Pancreas (tissue), 10 donors: Measurements from ENCODE around the gene RFX8. TPM values are rescaled to one million over a fixed set of nuclear protein-coding genes. Genes with fewer than 3 reads are reported as not detected.

Source experiments
- ATAC-seq, 4 donors: fragments of 200-7000 bp; cut with Tn5 transposase; one replicate each; pipeline versions ENCODE4 v1.8.0 to v1.9.1; 2020; ENCODE audit warnings: mild to moderate bottlenecking in 4 of 4, moderate library complexity in 4 of 4
- DNase-seq, 6 donors: peaks; one replicate each; pipeline ENCODE4 v3.0.0-alpha.2; 2020
- FAIRE-seq: peaks from 2 replicates; lab custom pipeline; 2012; peaks lifted over from hg19 to GRCh38; lab: Jason Lieb, UNC
- H3K27ac ChIP-seq, 4 donors: fragments of 200-600 bp; sonication (generic); 1 replicate in 3 of 4; 2 replicates in 1 of 4; pipeline versions ENCODE4 v1.5.0 to v1.8.0; 2020
- H3K27me3 ChIP-seq, 4 donors: fragments of 200-600 bp; one replicate each; pipeline ENCODE4 v1.8.0; 2021
- H3K36me3 ChIP-seq, 3 donors: fragments of 200-600 bp; sonication (generic) in 1 of 3; one replicate each; pipeline versions ENCODE4 v1.5.0 to v1.8.0; 2020 to 2021
- H3K4me1 ChIP-seq, 3 donors: fragments of 200-600 bp; one replicate each; pipeline ENCODE4 v1.8.0; 2021
- H3K4me3 ChIP-seq, 4 donors: fragments of 200-600 bp; sonication (generic) in 2 of 4; one replicate each; pipeline versions ENCODE4 v1.5.0 to v1.8.0; 2020 to 2021
- H3K9me3 ChIP-seq, 4 donors: fragments of 200-600 bp; one replicate each; pipeline ENCODE4 v1.8.0; 2021
- WGBS, 2 donors: extraction: QIAGEN DNeasy Blood & Tissue Kit; methylation state at CpG; one replicate each; pipeline ENCODE4 v1.1.7; 2013; 5-methylcytosine and 5-hydroxymethylcytosine counted together
- intact Hi-C, 3 donors: fragments of 100-400 bp; cut with DNase I; formaldehyde crosslinking; loops; one replicate each; pipeline versions ENCODE4 v1.11.1 to v1.14.2; 2022
- polyA plus RNA-seq, 2 donors: library from polyadenylated mRNA; stranded (reverse); fragments of 200-250 nt; gene quantifications; one replicate each; pipeline ENCODE4 v1.2.3, GENCODE V29; 2013
- total RNA-seq, 6 donors: library from RNA; stranded (reverse); fragmentation: NEBNext Ultra II Directional in 4 of 6; extraction: Animal tissue kit (Norgen Biotek cat#: 25700) in 4 of 6; gene quantifications; one replicate each; pipeline versions ENCODE4 v1.2.1 to v1.2.4, GENCODE V29; 2021 to 2023
- TF ChIP-seq, protein P1 (sequence below), 4 donors: fragments of 200-600 bp; sonication (generic) in 3 of 4; IDR thresholded peaks; one replicate each; pipeline versions ENCODE4 v1.5.0 to v1.8.0; 2021; ENCODE audit warnings: antibody characterized with exemption in 4 of 4
- donor health status: healthy with polysubstance abuse.
- donor health status: DM: no; HTN: no; CAD: no; lungs with moderate emphysema.
- donor health status: DM: no; HTN: no; CAD: no.
- donor health status: control.
- donor health status: control.
- donor health status: Bipolar disorder and iron deficiency.
- donor health status: DM: yes; HTN: yes; CAD: no.
- donor health status: DM: no; HTN: no; CAD: no.
- donor health status: DM: no; HTN: no; CAD: no.
- donor health status: DM: yes; HTN: yes; CAD: no.

Gene RFX8
- total and polyA plus RNA-seq, 8 donors = 0.15 to 0.52 (median 0.34) TPM; not detected in 4

GRCh38 chr2:101364878-101365277, 110.0 kb downstream of the RFX8 start:
- no peaks in the 10 kb centered on the region for H3K36me3 ChIP-seq
- TF ChIP-seq, protein P1, sequence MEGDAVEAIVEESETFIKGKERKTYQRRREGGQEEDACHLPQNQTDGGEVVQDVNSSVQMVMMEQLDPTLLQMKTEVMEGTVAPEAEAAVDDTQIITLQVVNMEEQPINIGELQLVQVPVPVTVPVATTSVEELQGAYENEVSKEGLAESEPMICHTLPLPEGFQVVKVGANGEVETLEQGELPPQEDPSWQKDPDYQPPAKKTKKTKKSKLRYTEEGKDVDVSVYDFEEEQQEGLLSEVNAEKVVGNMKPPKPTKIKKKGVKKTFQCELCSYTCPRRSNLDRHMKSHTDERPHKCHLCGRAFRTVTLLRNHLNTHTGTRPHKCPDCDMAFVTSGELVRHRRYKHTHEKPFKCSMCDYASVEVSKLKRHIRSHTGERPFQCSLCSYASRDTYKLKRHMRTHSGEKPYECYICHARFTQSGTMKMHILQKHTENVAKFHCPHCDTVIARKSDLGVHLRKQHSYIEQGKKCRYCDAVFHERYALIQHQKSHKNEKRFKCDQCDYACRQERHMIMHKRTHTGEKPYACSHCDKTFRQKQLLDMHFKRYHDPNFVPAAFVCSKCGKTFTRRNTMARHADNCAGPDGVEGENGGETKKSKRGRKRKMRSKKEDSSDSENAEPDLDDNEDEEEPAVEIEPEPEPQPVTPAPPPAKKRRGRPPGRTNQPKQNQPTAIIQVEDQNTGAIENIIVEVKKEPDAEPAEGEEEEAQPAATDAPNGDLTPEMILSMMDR (IDR thresholded peaks at IDR 0.05) = no peak
- no peaks in the 10 kb centered on the region for H3K27me3 ChIP-seq
- no peak overlapping the region for H3K4me3 ChIP-seq
- H3K27ac ChIP-seq = no peak overlapping the region
- ATAC-seq (no peak), DNase-seq (no peak), FAIRE-seq (no peak)
- H3K4me1 ChIP-seq = no peaks in the 10 kb centered on the region
- H3K9me3 ChIP-seq = no peaks in the 10 kb centered on the region
- WGBS, 2 donors = 85 to 93% methylated on average over 7 of the region's 7 CpGs
- intact Hi-C loops = no loop called here

GRCh38 chr2:101362777-101363176, 112.1 kb downstream of the RFX8 start:
- no peaks in the 10 kb centered on the region for H3K4me1 ChIP-seq
- H3K36me3 ChIP-seq = no peaks in the 10 kb centered on the region
- H3K4me3 ChIP-seq = no peak overlapping the region
- no peaks in the 10 kb centered on the region for H3K27me3 ChIP-seq
- intact Hi-C loops = no loop called here
- no peaks in the 10 kb centered on the region for H3K9me3 ChIP-seq
- DNase-seq (no peak), ATAC-seq (no peak), FAIRE-seq (no peak)
- WGBS, 2 donors = 81 to 85% methylated on average over 4 of the region's 4 CpGs
- no peak overlapping the region for H3K27ac ChIP-seq
- TF ChIP-seq, protein P1 (IDR thresholded peaks at IDR 0.05) = no peak

DNA sequence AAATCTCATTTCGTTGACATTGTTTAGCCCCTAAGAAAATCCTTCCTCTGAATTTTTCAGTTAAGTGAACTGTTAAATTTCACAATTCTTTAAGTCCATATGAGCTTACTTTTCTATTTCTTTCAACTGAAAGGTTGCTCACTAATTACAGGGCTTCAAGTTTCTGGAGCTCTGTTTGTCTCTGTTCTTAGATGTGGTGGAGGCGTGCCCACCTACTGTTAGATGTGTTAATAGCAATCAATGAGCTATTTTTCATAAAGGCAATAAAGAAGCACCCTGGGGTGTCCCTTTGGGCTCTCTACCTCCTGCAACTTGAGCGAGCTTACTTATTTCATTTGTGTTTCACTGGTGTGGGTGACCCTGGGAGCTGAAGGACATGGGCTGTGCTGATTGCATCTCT, 112.6 kb downstream of the RFX8 start:
- WGBS, 2 donors = 75 to 82% methylated on average over 3 of the region's 3 CpGs
- intact Hi-C loops = no loop called here
- Histone ChIP-seq H3K9me3 (no peaks in the 10 kb centered on the region), H3K4me1 (no peaks in the 10 kb centered on the region), H3K27me3 (no peaks in the 10 kb centered on the region), H3K4me3 (no peak overlapping the region), H3K27ac (no peak overlapping the region), H3K36me3 (no peaks in the 10 kb centered on the region)
- FAIRE-seq = no peak
- DNase-seq = no peak
- ATAC-seq = no peak
- TF ChIP-seq, protein P1 (IDR thresholded peaks at IDR 0.05) = no peak

GRCh38 chr2:101361522-101361921, 113.4 kb downstream of the RFX8 start:
- no peaks in the 10 kb centered on the region for H3K27me3 ChIP-seq
- H3K36me3 ChIP-seq = no peaks in the 10 kb centered on the region
- H3K27ac ChIP-seq = no peak overlapping the region
- no peaks in the 10 kb centered on the region for H3K4me1 ChIP-seq
- DNase-seq = no peak
- FAIRE-seq = no peak
- TF ChIP-seq, protein P1 (IDR thresholded peaks at IDR 0.05) = no peak
- intact Hi-C loops = no loop called here
- no peaks in the 10 kb centered on the region for H3K9me3 ChIP-seq
- ATAC-seq = no peak
- no peak overlapping the region for H3K4me3 ChIP-seq
- 59 to 63% methylated on average over 2 of the region's 2 CpGs for WGBS, 2 donors

DNA sequence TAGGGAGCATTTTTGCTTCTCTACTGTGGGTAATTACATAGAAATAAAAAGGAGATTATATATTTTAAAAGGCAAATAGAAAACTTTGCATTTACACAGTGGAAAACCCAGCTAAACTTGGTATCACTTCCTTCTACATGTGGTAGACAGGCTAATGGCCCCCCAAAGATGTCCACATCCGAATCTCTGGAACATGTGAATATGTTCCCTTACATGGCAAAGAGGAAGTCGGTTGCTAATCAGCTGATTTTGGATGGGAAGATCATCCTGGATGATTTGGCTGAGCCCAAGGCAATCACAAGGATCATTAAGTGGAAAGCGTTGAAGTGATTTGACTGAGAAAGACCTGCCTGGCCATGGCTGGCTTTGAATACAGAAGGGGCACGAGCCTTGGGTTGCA, 113.8 kb downstream of the RFX8 start:
- no peaks in the 10 kb centered on the region for H3K36me3 ChIP-seq
- FAIRE-seq (no peak), ATAC-seq (no peak), DNase-seq (no peak)
- no peaks in the 10 kb centered on the region for H3K9me3 ChIP-seq
- H3K27me3 ChIP-seq = no peaks in the 10 kb centered on the region
- no peak overlapping the region for H3K4me3 ChIP-seq
- intact Hi-C loops = no loop called here
- no peaks in the 10 kb centered on the region for H3K4me1 ChIP-seq
- no peak overlapping the region for H3K27ac ChIP-seq
- WGBS, 2 donors = 62 to 73% methylated on average over 4 of the region's 4 CpGs
- TF ChIP-seq, protein P1 (IDR thresholded peaks at IDR 0.05) = no peak
